Thoracic aorta (tissue), 2 donors: Measurements from ENCODE around the gene HPCAL4. TPM values are rescaled to one million over a fixed set of nuclear protein-coding genes. Genes with fewer than 3 reads are reported as not detected.
A peak's percentile ranks its signal among the peaks of the same experiment; 100 is the strongest.

Source experiments
- ATAC-seq: fragments of 150-250 bp; one replicate; pipeline ENCODE4 v1.8.0; 2017; ENCODE audit warnings: low read depth; ENCODE audit not compliant: insufficient number of reproducible peaks, low FRiP score
- DNase-seq: peaks from one replicate; pipeline ENCODE4 v3.0.0-alpha.2; 2020; ENCODE audit warnings: low spot score
- H3K27ac ChIP-seq, 2 donors: fragments of 200-600 bp; sonication (generic); 1 replicate in 1 of 2; 2 replicates in 1 of 2; pipeline ENCODE4 v1.5.1; 2016; ENCODE audit warnings: mild to moderate bottlenecking in 2 of 2, moderate library complexity in 2 of 2
- H3K27me3 ChIP-seq: fragments of 200-600 bp; sonication (generic); replicated peaks from 2 replicates; pipeline ENCODE4 v1.6.0; 2016; ENCODE audit warnings: mild to moderate bottlenecking; ENCODE audit not compliant: insufficient read depth
- H3K36me3 ChIP-seq: fragments of 200-600 bp; sonication (generic); one replicate; pipeline ENCODE4 v1.5.1; 2016
- H3K4me1 ChIP-seq, 2 donors: fragments of 200-600 bp; sonication (generic); 1 replicate in 1 of 2; 2 replicates in 1 of 2; pipeline versions ENCODE4 v1.5.1 to v1.6.0; 2016; ENCODE audit warnings: low read depth in 2 of 2, mild to moderate bottlenecking in 1 of 2; ENCODE audit not compliant: control insufficient read depth in 1 of 2
- H3K4me3 ChIP-seq: fragments of 200-600 bp; sonication (generic); 2 replicates; pipeline ENCODE4 v1.5.1; 2016; ENCODE audit warnings: mild to moderate bottlenecking
- H3K9me3 ChIP-seq: fragments of 200-600 bp; sonication (generic); 2 replicates; pipeline ENCODE4 v1.5.1; 2016
- total RNA-seq, 2 donors: library from RNA; depleted of rRNA; stranded (reverse); fragments of >200 nt; gene quantifications; one replicate each; pipeline versions ENCODE4 v1.1.0 to v1.2.3, GENCODE V29; 2016
- TF ChIP-seq, protein P1 (sequence below): fragments of 200-600 bp; sonication (generic); IDR thresholded peaks from one replicate; pipeline ENCODE4 v1.5.1; 2019; ENCODE audit warnings: antibody characterized with exemption

The HPCAL4 gene
- total RNA-seq, 2 donors from 2014 or later: 0.35 TPM; not detected in 1

DNA sequence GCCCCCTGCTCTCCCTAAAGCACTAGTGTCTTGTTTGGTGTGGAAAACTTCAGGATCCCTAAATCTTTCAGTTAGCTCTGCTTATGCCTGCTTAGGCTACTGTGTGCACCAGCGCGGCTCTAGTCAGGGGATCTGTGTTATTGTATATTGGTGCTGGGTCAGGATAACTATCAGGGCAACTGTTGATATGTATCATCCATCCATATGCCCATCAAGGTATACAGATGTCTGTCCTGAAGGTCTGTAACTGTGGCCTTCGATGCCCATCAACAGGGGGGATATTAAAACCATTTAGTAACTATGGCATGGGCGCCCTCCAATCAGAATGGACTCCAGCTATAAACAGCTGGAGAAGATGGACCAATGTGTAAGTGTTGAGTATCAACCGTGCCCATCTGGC is 31.7 kb downstream of the HPCAL4 start:
- Histone ChIP-seq H3K4me3 (no peak overlapping the region), H3K36me3 (no peaks in the 10 kb centered on the region), H3K27ac (no peak overlapping the region), H3K27me3 (no peaks in the 10 kb centered on the region), H3K4me1 (no peaks in the 10 kb centered on the region), H3K9me3 (no peaks in the 10 kb centered on the region)
- DNase-seq (no peak), ATAC-seq (no peak)
- TF ChIP-seq, protein P1, sequence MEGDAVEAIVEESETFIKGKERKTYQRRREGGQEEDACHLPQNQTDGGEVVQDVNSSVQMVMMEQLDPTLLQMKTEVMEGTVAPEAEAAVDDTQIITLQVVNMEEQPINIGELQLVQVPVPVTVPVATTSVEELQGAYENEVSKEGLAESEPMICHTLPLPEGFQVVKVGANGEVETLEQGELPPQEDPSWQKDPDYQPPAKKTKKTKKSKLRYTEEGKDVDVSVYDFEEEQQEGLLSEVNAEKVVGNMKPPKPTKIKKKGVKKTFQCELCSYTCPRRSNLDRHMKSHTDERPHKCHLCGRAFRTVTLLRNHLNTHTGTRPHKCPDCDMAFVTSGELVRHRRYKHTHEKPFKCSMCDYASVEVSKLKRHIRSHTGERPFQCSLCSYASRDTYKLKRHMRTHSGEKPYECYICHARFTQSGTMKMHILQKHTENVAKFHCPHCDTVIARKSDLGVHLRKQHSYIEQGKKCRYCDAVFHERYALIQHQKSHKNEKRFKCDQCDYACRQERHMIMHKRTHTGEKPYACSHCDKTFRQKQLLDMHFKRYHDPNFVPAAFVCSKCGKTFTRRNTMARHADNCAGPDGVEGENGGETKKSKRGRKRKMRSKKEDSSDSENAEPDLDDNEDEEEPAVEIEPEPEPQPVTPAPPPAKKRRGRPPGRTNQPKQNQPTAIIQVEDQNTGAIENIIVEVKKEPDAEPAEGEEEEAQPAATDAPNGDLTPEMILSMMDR: no peak

DNA sequence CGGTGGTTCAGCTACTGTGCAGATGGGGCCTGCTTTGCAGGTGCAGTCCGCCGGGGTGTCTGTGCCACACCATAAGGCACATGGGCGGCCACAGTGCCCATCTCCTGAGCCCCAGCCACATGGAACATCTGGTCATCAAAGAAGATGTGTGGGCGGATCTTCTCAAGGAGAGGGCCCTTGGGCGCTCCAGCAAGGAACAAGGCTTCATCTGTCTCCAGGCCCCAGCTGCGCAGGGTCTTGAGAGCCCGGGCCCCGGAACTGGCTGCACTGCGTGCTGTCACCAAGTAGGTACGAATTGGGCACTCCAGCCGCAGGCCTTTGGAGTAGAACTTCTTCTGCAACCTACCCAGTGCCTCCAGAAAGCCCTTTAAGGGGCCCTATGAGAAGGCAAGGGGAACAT is 32.1 kb downstream of the HPCAL4 start:
- Histone ChIP-seq H3K36me3 (no peaks in the 10 kb centered on the region), H3K4me1 (no peaks in the 10 kb centered on the region), H3K27ac (no peak overlapping the region), H3K9me3 (no peaks in the 10 kb centered on the region), H3K4me3 (no peak overlapping the region), H3K27me3 (no peaks in the 10 kb centered on the region)
- no peak for ATAC-seq
- TF ChIP-seq, protein P1: no peak
- DNase-seq: no peak

DNA sequence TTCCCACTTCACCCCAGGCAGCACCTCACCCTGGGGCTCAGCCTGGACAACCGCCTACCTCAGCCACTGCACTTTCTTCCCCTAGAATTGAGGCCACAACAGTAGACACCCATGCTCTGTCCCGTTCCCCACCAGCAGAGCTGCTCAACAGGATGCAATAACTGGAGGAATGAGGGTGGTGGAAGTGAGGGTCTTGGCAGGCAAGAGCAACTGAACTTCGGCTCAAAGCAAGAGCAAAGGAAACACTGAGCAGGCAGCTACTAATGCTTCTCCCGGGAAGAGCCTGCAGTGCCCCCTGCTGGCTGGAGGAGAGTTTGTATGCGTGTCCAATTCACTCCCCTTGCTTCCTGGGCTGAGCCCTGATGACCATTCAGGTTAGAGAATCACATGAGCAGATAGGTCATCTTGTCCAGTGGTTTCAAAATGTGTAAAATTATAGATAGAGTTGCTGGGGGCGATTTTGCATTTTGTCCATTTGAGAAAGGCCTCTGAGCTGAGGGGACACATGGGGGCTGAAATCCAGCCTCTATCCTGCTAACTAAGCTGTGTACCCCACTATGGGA is 33.2 kb downstream of the HPCAL4 start:
- no peak for ATAC-seq
- H3K27me3 ChIP-seq: no peaks in the 10 kb centered on the region
- no peak overlapping the region for H3K27ac ChIP-seq
- TF ChIP-seq, protein P1: peak; percentile 71
- no peak overlapping the region for H3K4me3 ChIP-seq
- no peaks in the 10 kb centered on the region for H3K9me3 ChIP-seq
- peaks cover 0 to 10% of the 10 kb centered on the region in 2 donors for H3K4me1 ChIP-seq
- H3K36me3 ChIP-seq: no peaks in the 10 kb centered on the region
- no peak for DNase-seq

DNA sequence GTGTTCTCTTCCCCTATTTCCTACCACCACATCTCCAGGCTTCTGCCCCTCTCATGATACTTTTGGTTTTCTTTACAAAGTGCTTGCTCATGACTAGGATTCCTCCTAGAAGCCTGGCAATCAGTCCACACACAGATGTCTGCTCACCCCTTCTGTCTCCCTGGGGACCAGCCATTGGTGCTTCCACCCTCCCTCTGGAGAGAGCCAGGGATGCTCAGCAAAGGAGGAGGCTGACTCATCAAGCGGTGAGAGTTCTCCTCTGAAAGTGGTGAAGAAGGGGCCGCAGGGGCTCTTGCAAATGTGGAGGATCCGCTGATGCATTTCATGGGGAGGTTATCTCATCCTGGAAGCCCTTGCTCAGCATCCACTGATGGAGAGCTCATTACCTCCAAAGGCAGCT is 33.8 kb downstream of the HPCAL4 start:
- Histone ChIP-seq H3K27me3 (no peaks in the 10 kb centered on the region), H3K9me3 (no peaks in the 10 kb centered on the region), H3K4me3 (no peak overlapping the region), H3K36me3 (no peaks in the 10 kb centered on the region), H3K4me1 (peaks cover 0 to 16% of the 10 kb centered on the region in 2 donors), H3K27ac (no peak overlapping the region)
- ATAC-seq (no peak), DNase-seq (no peak)
- TF ChIP-seq, protein P1: no peak

DNA sequence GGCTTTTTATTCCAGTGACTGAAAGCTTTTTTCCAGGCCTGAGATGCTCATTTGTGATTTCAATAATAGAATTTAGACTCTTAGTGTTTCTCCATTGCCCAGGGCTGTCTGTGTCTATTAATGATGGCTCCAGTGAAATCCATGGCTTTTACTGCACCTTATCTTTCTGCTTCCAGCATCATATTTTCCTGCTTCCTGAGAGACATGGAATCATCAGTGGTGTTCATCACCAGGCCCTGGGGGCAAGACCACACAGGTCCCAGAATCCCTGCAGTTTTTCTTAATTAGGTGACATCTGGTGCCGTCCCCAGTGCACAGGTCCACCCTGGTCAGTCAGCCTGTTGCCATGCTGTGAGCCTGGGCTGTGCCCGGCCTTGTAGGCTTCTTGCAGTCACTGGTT is 34.8 kb downstream of the HPCAL4 start:
- DNase-seq (no peak), ATAC-seq (no peak)
- TF ChIP-seq, protein P1: no peak
- Histone ChIP-seq H3K4me3 (no peak overlapping the region), H3K4me1 (peaks cover 0 to 25% of the 10 kb centered on the region in 2 donors), H3K36me3 (no peaks in the 10 kb centered on the region), H3K27ac (no peak overlapping the region), H3K27me3 (no peaks in the 10 kb centered on the region), H3K9me3 (no peaks in the 10 kb centered on the region)
